Cardiac fibroblast (primary cell): ENCODE data around the gene LRRC56.
A peak's percentile ranks its signal among the peaks of the same experiment; 100 is the strongest.

Source experiments
- DNase-seq, 2 donors: peaks; one replicate each; pipeline versions ENCODE4 v3.0.0 to v3.0.0-alpha.2; 2010; ENCODE audit warnings: low read depth in 2 of 2
- H3K4me3 ChIP-seq, 2 donors: replicated peaks in 1 of 2; 1 replicate in 1 of 2; 2 replicates in 1 of 2; pipeline ENCODE4 v1.5.1; 2011; ENCODE audit warnings: low read depth in 2 of 2, low read length in 2 of 2, mild to moderate bottlenecking in 2 of 2, moderate library complexity in 1 of 2
- CTCF ChIP-seq: IDR thresholded peaks from one replicate; pipeline ENCODE4 v1.5.1; 2011; ENCODE audit warnings: low read depth, mild to moderate bottlenecking, low read length, inconsistent platforms

Gene LRRC56

GRCh38 chr11:536841-537621 is at the start of gene LRRC56:
TSS of gene LRRC56 (plus strand) at chr11:537527. CDS start at chr11:540685, 3,158 bp downstream.
- no peak for TF ChIP-seq CTCF
- peak; percentile 76 to 86 for DNase-seq
- peak within 1 kb of the TSS; percentile 18 to 34 for H3K4me3 ChIP-seq

GRCh38 chr11:487571-488021 is 49.7 kb upstream of the LRRC56 start:
- no peak for DNase-seq
- no peak for TF ChIP-seq CTCF
- no peak overlapping the region for H3K4me3 ChIP-seq

- no peak for TF ChIP-seq CTCF
- no peak for DNase-seq
- H3K4me3 ChIP-seq, result no peak overlapping the region
These were observed 49.3 kb upstream of the LRRC56 start for GRCh38 chr11:488062-488461.

GRCh38 chr11:488579-488978 is 48.7 kb upstream of the LRRC56 start:
- DNase-seq, result no peak
- H3K4me3 ChIP-seq, result no peak overlapping the region
- no peak for TF ChIP-seq CTCF

GRCh38 chr11:488992-489391 is 48.3 kb upstream of the LRRC56 start:
- DNase-seq, result no peak
- TF ChIP-seq CTCF, result no peak
- no peak overlapping the region for H3K4me3 ChIP-seq

GRCh38 chr11:489610-490185 is 47.6 kb upstream of the LRRC56 start:
- no peak overlapping the region for H3K4me3 ChIP-seq
- TF ChIP-seq CTCF, result no peak
- no peak for DNase-seq
